Measurements from ENCODE around the gene NOXA1. TPM values are rescaled to one million over a fixed set of nuclear protein-coding genes. Genes with fewer than 3 reads are reported as not detected.

NOXA1 gene
- total RNA-seq, 4 donors from 2014 or later, result 3.1 to 5.6 (median 4.4) TPM

- DNase-seq (ENCODE audit: low spot score in 2 of 2), result peak in 1 of 2 donors; percentile 82
- no peak overlapping the region for H3K4me3 ChIP-seq (ENCODE audit: low read depth, poor library complexity, severe bottlenecking)
- WGBS, 2 donors, result 84 to 88% methylated on average over 11 to 18 of the region's 20 CpGs
- TF ChIP-seq POLR2A (IDR thresholded peaks at IDR 0.05) (no peak), CTCF (IDR thresholded peaks at IDR 0.05) (no peak)
- intact Hi-C loops (cut with DNase I; ENCODE audit: low total_unique reads), result no loop called here
Measured at GRCh38 chr9:137432687-137433348, 9.6 kb downstream of the NOXA1 start.

GRCh38 chr9:137433349-137433915, 10.2 kb downstream of the NOXA1 start:
- 74 to 90% methylated on average over 5 to 19 of the region's 19 CpGs for WGBS, 2 donors
- no peak overlapping the region for H3K4me3 ChIP-seq (ENCODE audit: low read depth, poor library complexity, severe bottlenecking)
- TF ChIP-seq CTCF (IDR thresholded peaks at IDR 0.05) (no peak), POLR2A (IDR thresholded peaks at IDR 0.05) (no peak)
- intact Hi-C loops (cut with DNase I; ENCODE audit: low total_unique reads), result no loop called here
- peak in 1 of 2 donors; percentile 81 for DNase-seq (ENCODE audit: low spot score in 2 of 2)

GRCh38 chr9:137433916-137434431, 10.8 kb downstream of the NOXA1 start:
- intact Hi-C loops (cut with DNase I; ENCODE audit: low total_unique reads), result no loop called here
- H3K4me3 ChIP-seq (ENCODE audit: low read depth, poor library complexity, severe bottlenecking), result no peak overlapping the region
- DNase-seq (ENCODE audit: low spot score in 2 of 2), result peak in 1 of 2 donors; percentile 83
- no peak for TF ChIP-seq POLR2A (IDR thresholded peaks at IDR 0.05)
- TF ChIP-seq CTCF (IDR thresholded peaks at IDR 0.05), result no peak
- 79 to 87% methylated on average over 13 to 18 of the region's 26 CpGs for WGBS, 2 donors

GRCh38 chr9:137434498-137435380, 11.5 kb downstream of the NOXA1 start:
- TF ChIP-seq CTCF (IDR thresholded peaks at IDR 0.05), result no peak
- TF ChIP-seq POLR2A (IDR thresholded peaks at IDR 0.05), result no peak
- intact Hi-C loops (cut with DNase I; ENCODE audit: low total_unique reads), result no loop called here
- no peak overlapping the region for H3K4me3 ChIP-seq (ENCODE audit: low read depth, poor library complexity, severe bottlenecking)
- WGBS, 2 donors, result 68 to 72% methylated on average over 31 to 39 of the region's 43 CpGs
- DNase-seq (ENCODE audit: low spot score in 2 of 2), result peak in 1 of 2 donors; percentile 84

GRCh38 chr9:137435381-137435891, 12.2 kb downstream of the NOXA1 start:
- peak in 1 of 2 donors; percentile 80 for DNase-seq (ENCODE audit: low spot score in 2 of 2)
- TF ChIP-seq CTCF (IDR thresholded peaks at IDR 0.05), result no peak
- no peak for TF ChIP-seq POLR2A (IDR thresholded peaks at IDR 0.05)
- intact Hi-C loops (cut with DNase I; ENCODE audit: low total_unique reads), result no loop called here
- H3K4me3 ChIP-seq (ENCODE audit: low read depth, poor library complexity, severe bottlenecking), result no peak overlapping the region
- 71 to 87% methylated on average over 8 to 17 of the region's 20 CpGs for WGBS, 2 donors

Measured in lower leg skin (tissue), 4 donors.